HepG2 (cell line): Measurements from ENCODE around the gene NPB. TPM values are rescaled to one million over a fixed set of nuclear protein-coding genes. Genes with fewer than 3 reads are reported as not detected.

ENCODE experiments used
- AKAP8 ChIP-seq: sonication (generic); formaldehyde crosslinking; IDR thresholded peaks from 2 replicates; pipeline ENCODE4 v1.5.1; 2020; ENCODE audit warnings: mild to moderate bottlenecking, missing genetic modification reagents
- ATF7 ChIP-seq, 2 experiments: fragments of 450-650 bp in 1 of 2; sonication (generic) in 1 of 2; formaldehyde crosslinking in 1 of 2; IDR thresholded peaks; 2 replicates each; pipeline versions ENCODE4 v1.4.0 to v1.6.1; 2016 to 2020; ENCODE audit warnings: antibody characterized with exemption in 1 of 2, mild to moderate bottlenecking in 1 of 2, missing genetic modification reagents in 1 of 2
- ATF7-NPFF ChIP-seq: sonication (generic); formaldehyde crosslinking; IDR thresholded peaks from 2 replicates; pipeline ENCODE4 v1.8.1; 2023; ENCODE audit warnings: mild to moderate bottlenecking, low read depth, missing genetic modification reagents, moderate library complexity
- FOSL2 ChIP-seq: sonication (generic); formaldehyde crosslinking; IDR thresholded peaks from 2 replicates; pipeline ENCODE4 v1.4.0; 2020; ENCODE audit warnings: missing genetic modification reagents
- HINFP ChIP-seq: sonication (generic); formaldehyde crosslinking; IDR thresholded peaks from 2 replicates; pipeline ENCODE4 v1.4.0; 2020; ENCODE audit warnings: low read depth, mild to moderate bottlenecking, missing genetic modification reagents
- HNRNPL ChIP-seq: fragments of 200-400 bp; formaldehyde crosslinking; IDR thresholded peaks from 2 replicates; pipeline ENCODE4 v1.6.1; 2017; ENCODE audit warnings: mild to moderate bottlenecking, low read depth, low read length
- KDM5B ChIP-seq: sonication (generic); formaldehyde crosslinking; IDR thresholded peaks from 2 replicates; pipeline ENCODE4 v1.4.0; 2020; ENCODE audit warnings: missing genetic modification reagents, mild to moderate bottlenecking, borderline replicate concordance
- KMT2B ChIP-seq: IDR thresholded peaks from 2 replicates; pipeline ENCODE4 v1.6.1; 2016; ENCODE audit warnings: missing genetic modification reagents, missing compliant biosample characterization
- REL ChIP-seq: sonication (generic); formaldehyde crosslinking; conservative IDR thresholded peaks from 2 replicates; pipeline ENCODE4 v1.8.0; 2022; ENCODE audit warnings: mild to moderate bottlenecking, missing genetic modification reagents, moderate library complexity
- REPIN1 ChIP-seq: sonication (generic); formaldehyde crosslinking; IDR thresholded peaks from 2 replicates; pipeline ENCODE4 v1.8.0; 2022; ENCODE audit warnings: missing genetic modification reagents, low read depth, mild to moderate bottlenecking, borderline replicate concordance
- RXRB ChIP-seq: IDR thresholded peaks from 2 replicates; pipeline ENCODE4 v1.6.1; 2016; ENCODE audit warnings: borderline replicate concordance, missing genetic modification reagents, missing compliant biosample characterization
- SALL1 ChIP-seq: sonication (generic); formaldehyde crosslinking; IDR thresholded peaks from 2 replicates; pipeline ENCODE4 v1.8.0; 2022; ENCODE audit warnings: mild to moderate bottlenecking, missing genetic modification reagents
- SALL2 ChIP-seq: sonication (generic); formaldehyde crosslinking; IDR thresholded peaks from 2 replicates; pipeline ENCODE4 v1.8.1; 2023; ENCODE audit warnings: mild to moderate bottlenecking, missing genetic modification reagents, inconsistent platforms
- SIN3A ChIP-seq: IDR thresholded peaks from 2 replicates; pipeline ENCODE4 v1.6.1; 2011; ENCODE audit warnings: low read depth, mild to moderate bottlenecking, control low read depth, low read length, borderline replicate concordance
- SIN3B ChIP-seq: fragments of 150-350 bp; IDR thresholded peaks from 2 replicates; pipeline ENCODE4 v1.6.1; 2014; ENCODE audit warnings: low read length
- SRY ChIP-seq: sonication (generic); formaldehyde crosslinking; IDR thresholded peaks from 2 replicates; pipeline ENCODE4 v1.8.0; 2022; ENCODE audit warnings: mild to moderate bottlenecking, missing genetic modification reagents
- U2AF2 ChIP-seq: fragments of 200-400 bp; formaldehyde crosslinking; IDR thresholded peaks from 2 replicates; pipeline ENCODE4 v1.6.1; 2017; ENCODE audit warnings: low read depth, mild to moderate bottlenecking, low read length
- ZBTB21 ChIP-seq: sonication (generic); formaldehyde crosslinking; IDR thresholded peaks from 2 replicates; pipeline ENCODE4 v1.4.0; 2020; ENCODE audit warnings: missing genetic modification reagents
- ZC3H4 ChIP-seq: sonication (generic); formaldehyde crosslinking; IDR thresholded peaks from 2 replicates; pipeline ENCODE4 v1.4.0; 2020; ENCODE audit warnings: missing genetic modification reagents, borderline replicate concordance
- ZNF121 ChIP-seq: sonication (generic); formaldehyde crosslinking; IDR thresholded peaks from 2 replicates; pipeline ENCODE4 v1.5.0; 2020; ENCODE audit warnings: mild to moderate bottlenecking, missing genetic modification reagents
- ZNF20 ChIP-seq: sonication (generic); formaldehyde crosslinking; IDR thresholded peaks from 2 replicates; pipeline ENCODE4 v1.4.0; 2020; ENCODE audit warnings: mild to moderate bottlenecking, moderate library complexity, missing genetic modification reagents
- ZNF468 ChIP-seq: sonication (generic); formaldehyde crosslinking; IDR thresholded peaks from 2 replicates; pipeline ENCODE4 v1.8.0; 2022; ENCODE audit warnings: mild to moderate bottlenecking, moderate library complexity, missing genetic modification reagents
- ZNF562 ChIP-seq: sonication (generic); formaldehyde crosslinking; IDR thresholded peaks from 2 replicates; pipeline ENCODE4 v1.8.0; 2022; ENCODE audit warnings: missing genetic modification reagents, borderline replicate concordance
- ZNF691 ChIP-seq: sonication (generic); formaldehyde crosslinking; IDR thresholded peaks from 2 replicates; pipeline ENCODE4 v1.4.0; 2020; ENCODE audit warnings: missing genetic modification reagents, low read depth, mild to moderate bottlenecking, borderline replicate concordance
- ZNF710 ChIP-seq: sonication (generic); formaldehyde crosslinking; IDR thresholded peaks from 2 replicates; pipeline ENCODE4 v1.5.0; 2020; ENCODE audit warnings: mild to moderate bottlenecking, missing genetic modification reagents, borderline replicate concordance
- polyA plus RNA-seq, 8 experiments: library from polyadenylated mRNA; depleted of rRNA in 3 of 8; stranded (reverse) in 7 of 8; unstranded in 1 of 8; fragments of >200 nt; fragmentation: Illumina TruSeq in 4 of 8; extraction: Trizol in 4 of 8; gene quantifications; 2 replicates each; pipeline versions ENCODE4 v1.2.1 to v1.2.3, GENCODE V29; 2011 to 2016; ENCODE audit warnings: low read depth in 4 of 8, missing spikeins in 1 of 8, mixed read lengths in 1 of 8; ENCODE audit not compliant: insufficient read depth in 1 of 8
- total RNA-seq, 5 experiments: library from RNA; depleted of rRNA; stranded (reverse); fragments of >200 nt; fragmentation: Illumina TruSeq; extraction: Trizol; gene quantifications; 2 replicates each; pipeline ENCODE4 v1.2.3, GENCODE V29; 2016; ENCODE audit warnings: low read depth in 1 of 5

NPB gene
- total and polyA plus RNA-seq, 2 of the 13 experiments (the other 11 are each of a cell fraction or from before 2014, with no cell fraction given), result 0.11 to 0.93 TPM

- TF ChIP-seq ZNF562 (CRISPR knock-in tag), result 0 out of 2 replicates have a peak, but pooled peaks have one; percentile 5
- TF ChIP-seq HINFP, result peak; percentile 35; the same call in 1 of the 2 replicates
- no peak for TF ChIP-seq SIN3A
- TF ChIP-seq SRY (CRISPR knock-in tag), result 0 out of 2 replicates have a peak, but pooled peaks have one; percentile 43
- 0 out of 2 replicates have a peak, but pooled peaks have one; percentile 24 for TF ChIP-seq KDM5B (CRISPR knock-in tag)
- TF ChIP-seq ATF7 (IDR thresholded peaks at IDR 0.05), result no peak
- peak; percentile 60; the same call in 1 of the 2 replicates for TF ChIP-seq ATF7 (CRISPR knock-in tag; IDR thresholded peaks at IDR 0.05)
- TF ChIP-seq KMT2B (CRISPR knock-in tag), result no peak
- 0 out of 2 replicates have a peak, but pooled peaks have one; percentile 68 for TF ChIP-seq REL (CRISPR knock-in tag)
- 0 out of 2 replicates have a peak, but pooled peaks have one; percentile 59 for TF ChIP-seq AKAP8 (CRISPR knock-in tag)
- no peak for TF ChIP-seq FOSL2 (CRISPR knock-in tag)
- no peak for TF ChIP-seq SALL2 (CRISPR knock-in tag)
- 0 out of 2 replicates have a peak, but pooled peaks have one; percentile 13 for TF ChIP-seq ZC3H4
- no peak for TF ChIP-seq ZNF121 (CRISPR knock-in tag)
- TF ChIP-seq SIN3B, result no peak
- no peak for TF ChIP-seq ZNF20
- TF ChIP-seq REPIN1 (CRISPR knock-in tag), result 0 out of 2 replicates have a peak, but pooled peaks have one; percentile 9
- TF ChIP-seq ZNF691 (CRISPR knock-in tag), result peak; percentile 31; the same call in 1 of the 2 replicates
- TF ChIP-seq RXRB (CRISPR knock-in tag), result no peak
- TF ChIP-seq ZNF710, result 0 out of 2 replicates have a peak, but pooled peaks have one; percentile 40
- peak; percentile 57; the same call in 1 of the 2 replicates for TF ChIP-seq HNRNPL
- no peak for TF ChIP-seq ZBTB21 (CRISPR knock-in tag)
- no peak for TF ChIP-seq U2AF2
- peak; percentile 78; the same call in 1 of the 2 replicates for TF ChIP-seq ZNF468 (CRISPR knock-in tag)
- no peak; the same call in 1 of the 2 replicates for TF ChIP-seq ATF7-NPFF (CRISPR knock-in tag)
- TF ChIP-seq SALL1 (CRISPR knock-in tag), result peak; percentile 30; the same call in 1 of the 2 replicates
These were observed 29.7 kb downstream of the NPB start (continued) for GRCh38 chr17:81931557-81932332.
